Activated gamma-delta T cell (primary cell): ENCODE results near the gene BEND2.
"Not testable (repeated sequence)": the region's sequence is repeated elsewhere in the genome, so short reads cannot be mapped to it uniquely, and the experiment has no call there.

Experiments used
- DNase-seq: peaks from one replicate; lab custom pipeline; 2025; lab: John Stamatoyannopoulos, UW
- total RNA-seq, 2 donors: gene quantifications; one replicate each; lab custom pipeline; 2026; lab: John Stamatoyannopoulos, UW

Gene BEND2
- 0 to 0.13 reads per million in 2 donors for total RNA-seq

- no peak for DNase-seq
These were observed at the start of gene BEND2 for GRCh38 chrX:18220786-18221185. BEND2 (minus strand) TSS chrX:18220886; CDS start chrX:18220750, 136 bp downstream.

GRCh38 chrX:18255059-18255458 lies 34.4 kb upstream of the BEND2 start:
- DNase-seq: no peak

- no peak for DNase-seq
These were observed 32.1 kb upstream of the BEND2 start for GRCh38 chrX:18252644-18253359.

GRCh38 chrX:18229646-18230045 lies 9.0 kb upstream of the BEND2 start:
- DNase-seq: not testable (repeated sequence)

- DNase-seq: no peak
These were observed 7.4 kb upstream of the BEND2 start for GRCh38 chrX:18228069-18228468.

GRCh38 chrX:18227458-18227857 lies 6.8 kb upstream of the BEND2 start:
- no peak for DNase-seq

- no peak for DNase-seq
These were observed 10.2 kb downstream of the BEND2 start for GRCh38 chrX:18210470-18210869.

- no peak for DNase-seq
These were observed 14.0 kb downstream of the BEND2 start for GRCh38 chrX:18206657-18207056.

- no peak for DNase-seq
These were observed 17.1 kb downstream of the BEND2 start for GRCh38 chrX:18203631-18204030.

- DNase-seq: no peak
These were observed 26.0 kb downstream of the BEND2 start for GRCh38 chrX:18194688-18195087.

- DNase-seq: no peak
These were observed 41.2 kb downstream of the BEND2 start for GRCh38 chrX:18179446-18179845.

GRCh38 chrX:18174971-18175370 lies 45.7 kb downstream of the BEND2 start:
- no peak for DNase-seq

GRCh38 chrX:18174209-18174608 lies 46.5 kb downstream of the BEND2 start:
- DNase-seq: no peak

GRCh38 chrX:18173494-18174180 lies 47.0 kb downstream of the BEND2 start:
- DNase-seq: no peak

- no peak for DNase-seq
These were observed 47.7 kb downstream of the BEND2 start for GRCh38 chrX:18172970-18173369.

- no peak for DNase-seq
These were observed 49.8 kb downstream of the BEND2 start for GRCh38 chrX:18170910-18171309.

GRCh38 chrX:18166068-18166467 lies 54.6 kb downstream of the BEND2 start:
- no peak for DNase-seq

GRCh38 chrX:18160369-18160768 lies 60.3 kb downstream of the BEND2 start:
- no peak for DNase-seq

GRCh38 chrX:18158963-18159362 lies 61.7 kb downstream of the BEND2 start:
- DNase-seq: no peak

- no peak for DNase-seq
These were observed 69.0 kb downstream of the BEND2 start for GRCh38 chrX:18151649-18152048.

- DNase-seq: no peak
These were observed 69.5 kb downstream of the BEND2 start for GRCh38 chrX:18151157-18151556.

- DNase-seq: no peak
These were observed 71.2 kb downstream of the BEND2 start for GRCh38 chrX:18149454-18149853.

- DNase-seq: no peak
These were observed 73.7 kb downstream of the BEND2 start for GRCh38 chrX:18146954-18147353.
